Small intestine (tissue), 7 donors: Measurements from ENCODE around the gene TRIM47. TPM values are rescaled to one million over a fixed set of nuclear protein-coding genes. Genes with fewer than 3 reads are reported as not detected.

Source experiments
- DNase-seq, 2 donors: peaks; one replicate each; pipeline versions ENCODE4 v3.0.0 to v3.0.0-alpha.2; 2013
- FAIRE-seq: peaks from 2 replicates; lab custom pipeline; 2012; peaks lifted over from hg19 to GRCh38; lab: Jason Lieb, UNC
- H3K27ac ChIP-seq, 3 donors: one replicate each; pipeline ENCODE4 v1.5.1; 2013; ENCODE audit warnings: low read length in 2 of 3, mild to moderate bottlenecking in 2 of 3, control low read depth in 1 of 3, inconsistent platforms in 1 of 3, low read depth in 1 of 3, moderate library complexity in 1 of 3
- H3K27me3 ChIP-seq, 3 donors: one replicate each; pipeline ENCODE4 v1.6.1; 2013; ENCODE audit warnings: low read length in 3 of 3, inconsistent platforms in 1 of 3; ENCODE audit not compliant: control insufficient read depth in 3 of 3, insufficient read depth in 3 of 3
- H3K36me3 ChIP-seq, 3 donors: one replicate each; pipeline ENCODE4 v1.6.1; 2013; ENCODE audit warnings: low read length in 3 of 3, inconsistent platforms in 1 of 3, low read depth in 1 of 3, mild to moderate bottlenecking in 1 of 3, moderate library complexity in 1 of 3; ENCODE audit not compliant: control insufficient read depth in 3 of 3, insufficient read depth in 2 of 3
- H3K4me1 ChIP-seq, 3 donors: one replicate each; pipeline ENCODE4 v1.6.1; 2013; ENCODE audit warnings: low read length in 2 of 3, inconsistent platforms in 1 of 3, low read depth in 1 of 3, mild to moderate bottlenecking in 1 of 3, moderate library complexity in 1 of 3; ENCODE audit not compliant: control insufficient read depth in 3 of 3, insufficient read depth in 2 of 3
- H3K4me3 ChIP-seq, 3 donors: one replicate each; pipeline ENCODE4 v1.5.1; 2013; ENCODE audit warnings: low read length in 3 of 3, control low read depth in 1 of 3, inconsistent platforms in 1 of 3, low read depth in 1 of 3, mild to moderate bottlenecking in 1 of 3, moderate library complexity in 1 of 3
- H3K9me3 ChIP-seq, 2 donors: one replicate each; pipeline ENCODE4 v1.6.1; 2013; ENCODE audit warnings: low read depth in 1 of 2, low read length in 1 of 2; ENCODE audit not compliant: control insufficient read depth in 2 of 2, insufficient read depth in 1 of 2
- WGBS, 3 donors: extraction: QIAGEN DNeasy Blood & Tissue Kit; methylation state at CpG; one replicate each; pipeline ENCODE4 v1.1.7; 2013; 5-methylcytosine and 5-hydroxymethylcytosine counted together
- polyA plus RNA-seq, 4 donors: library from polyadenylated mRNA; stranded (reverse) in 3 of 4; unstranded in 1 of 4; fragments of 200-250 nt in 3 of 4; fragments of 120-200 nt in 1 of 4; gene quantifications; one replicate each; pipeline versions ENCODE4 v1.2.1 to v1.2.3, GENCODE V29; 2013
- donor health status: healthy with polysubstance abuse.
- donor health status: control.
- donor health status: control.
- donor health status: Bipolar disorder and iron deficiency.
- donor health status: healthy.

TRIM47 gene
- polyA plus RNA-seq, 4 donors, result 4.9 to 63.3 (median 43.8) TPM

DNA sequence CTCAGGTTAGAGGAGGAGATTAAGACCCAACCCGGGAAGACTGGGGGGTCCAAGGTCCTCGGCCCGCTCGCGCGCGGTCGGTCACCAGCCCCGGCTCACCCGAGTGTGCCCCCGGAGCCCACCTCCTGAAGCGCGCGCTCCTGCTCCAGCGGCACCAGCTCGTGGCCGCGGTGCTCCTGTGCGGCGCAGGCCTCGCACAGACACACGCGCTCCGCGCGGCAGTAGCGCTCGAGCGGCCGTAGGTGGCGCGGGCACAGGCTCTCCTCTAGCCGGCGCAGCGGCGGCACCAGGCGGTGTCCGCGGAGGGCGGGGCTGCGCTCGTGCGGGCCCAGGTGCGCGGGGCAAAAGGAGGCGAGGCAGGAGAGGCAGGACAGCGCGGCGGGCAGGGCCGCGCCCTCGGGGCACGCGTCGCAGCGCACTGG lies 618 bp downstream of the TRIM47 start:
- FAIRE-seq, result no peak
- H3K4me3 ChIP-seq, result peak overlapping the region; percentile 63 to 66 (median 65)
- peaks cover 0 to 12% (median 0%) of the 10 kb centered on the region in 3 donors for H3K27me3 ChIP-seq
- peaks cover 0 to 28% (median 0%) of the 10 kb centered on the region in 3 donors for H3K36me3 ChIP-seq
- peak; percentile 79 to 90 for DNase-seq
- 0 to 1% (median 0%) methylated on average over 43 to 56 of the region's 56 CpGs for WGBS, 3 donors
- peaks cover 0 to 27% (median 6%) of the 10 kb centered on the region in 3 donors for H3K4me1 ChIP-seq
- no peaks in the 10 kb centered on the region for H3K9me3 ChIP-seq
- H3K27ac ChIP-seq, result peak overlapping the region; percentile 81 to 94 (median 93)

DNA sequence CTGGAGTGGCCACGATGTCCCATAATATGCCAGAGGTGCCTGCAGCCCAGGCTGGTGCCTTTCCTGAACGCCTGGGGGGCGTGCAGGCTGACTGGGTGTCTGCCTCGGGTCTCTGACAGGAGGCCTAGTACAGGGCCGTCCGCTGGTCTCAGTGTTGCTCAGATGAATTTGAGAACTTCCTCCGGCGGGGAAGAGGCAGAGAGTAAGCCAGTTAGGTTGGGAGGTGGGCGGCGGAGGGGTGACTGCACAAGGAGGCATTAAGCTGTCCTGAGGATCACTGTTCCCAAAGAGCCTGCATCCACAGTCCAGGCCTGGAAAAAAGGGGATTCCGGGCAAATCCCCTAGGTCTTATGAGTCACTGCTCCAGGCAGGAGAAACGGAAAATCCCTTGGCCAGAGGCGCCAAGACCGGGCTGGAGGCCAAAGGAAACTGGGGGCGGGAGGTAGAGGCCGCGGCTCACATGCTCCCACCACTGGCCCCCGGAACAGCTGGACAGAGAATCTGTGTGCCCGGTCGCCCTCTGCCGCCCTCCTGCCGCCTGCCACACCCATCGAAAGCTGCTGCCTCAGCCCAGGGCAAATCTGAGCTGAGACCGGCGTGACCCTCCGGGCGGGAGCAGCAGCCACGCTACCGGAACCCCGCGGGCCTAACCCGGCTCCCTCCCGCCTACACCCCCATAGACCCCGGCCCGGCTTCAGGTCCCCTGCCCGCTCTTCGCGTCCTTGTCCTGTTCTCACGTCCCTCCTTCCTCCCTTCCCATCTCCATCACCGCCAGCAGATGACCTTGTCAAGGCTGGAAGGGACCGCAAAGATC lies 1.2 kb downstream of the TRIM47 start:
- Histone ChIP-seq H3K36me3 (peaks cover 0 to 28% (median 0%) of the 10 kb centered on the region in 3 donors), H3K4me1 (peaks cover 0 to 32% (median 6%) of the 10 kb centered on the region in 3 donors), H3K27me3 (peaks cover 0 to 12% (median 0%) of the 10 kb centered on the region in 3 donors), H3K27ac (peak overlapping the region; percentile 81 to 94 (median 93)), H3K4me3 (peak overlapping the region; percentile 63 to 66 (median 65)), H3K9me3 (no peaks in the 10 kb centered on the region)
- 4 to 15% (median 5%) methylated on average over 37 to 41 of the region's 41 CpGs for WGBS, 3 donors
- FAIRE-seq (no peak), DNase-seq (peak; percentile 46 to 68)

DNA sequence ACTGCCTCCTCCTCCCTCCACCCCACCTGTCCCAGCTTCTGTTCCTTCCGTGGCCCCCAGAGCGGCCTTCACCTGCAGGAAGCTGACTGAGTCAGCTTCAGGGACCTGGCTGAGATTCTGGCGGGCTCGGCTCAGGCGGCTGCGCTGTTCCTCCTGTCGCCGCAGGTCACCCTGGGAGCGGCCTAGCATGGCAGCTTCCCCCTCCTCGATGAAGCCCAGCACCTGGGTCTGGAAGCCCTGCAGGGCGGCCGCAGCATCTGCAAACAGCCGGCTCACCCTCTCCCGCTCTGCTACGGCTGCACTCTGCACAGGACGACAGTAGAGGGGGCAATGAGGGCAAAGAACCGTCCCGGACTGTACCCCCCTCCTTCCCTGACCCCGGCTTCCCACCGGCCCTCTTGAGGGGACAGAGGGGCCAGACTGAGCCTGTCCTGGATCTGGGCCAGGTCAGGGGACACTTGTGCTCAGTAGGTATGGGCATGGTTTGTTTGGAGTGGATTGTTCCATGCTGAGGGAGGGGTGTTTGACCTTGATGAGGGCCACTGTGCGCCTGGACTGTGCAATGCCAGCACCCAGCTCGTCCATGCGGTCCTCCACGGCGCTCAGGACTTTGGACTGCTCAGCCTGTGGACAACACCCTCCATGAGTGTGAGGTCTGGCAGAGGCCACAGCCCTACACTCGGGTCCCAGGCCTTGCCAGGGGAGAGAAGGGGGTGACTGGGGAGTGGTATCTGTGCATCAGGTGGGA lies 2.0 kb downstream of the TRIM47 start:
- Histone ChIP-seq H3K27me3 (peaks cover 0 to 12% (median 0%) of the 10 kb centered on the region in 3 donors), H3K4me3 (peak overlapping the region; percentile 63 to 66 (median 65)), H3K4me1 (peaks cover 0 to 32% (median 6%) of the 10 kb centered on the region in 3 donors), H3K9me3 (no peaks in the 10 kb centered on the region), H3K27ac (peak overlapping the region; percentile 81 to 94 (median 93)), H3K36me3 (peaks cover 0 to 28% (median 0%) of the 10 kb centered on the region in 3 donors)
- FAIRE-seq, result no peak
- peak; percentile 48 to 77 for DNase-seq
- WGBS, 3 donors, result 4 to 12% (median 7%) methylated on average over 26 of the region's 26 CpGs

DNA sequence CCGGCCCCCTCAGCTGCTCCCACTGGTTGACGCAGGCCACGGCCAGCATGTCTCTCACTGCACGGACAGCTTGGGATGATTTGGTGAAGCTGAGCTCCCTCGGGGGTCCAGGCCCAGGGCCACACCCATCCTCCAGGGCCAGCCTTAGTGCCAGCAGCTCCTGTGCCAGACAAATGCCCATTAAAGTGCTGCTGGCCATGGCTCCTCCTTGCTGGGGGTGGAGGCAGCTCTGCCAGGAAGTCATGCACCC lies 2.5 kb downstream of the TRIM47 start:
- no peaks in the 10 kb centered on the region for H3K9me3 ChIP-seq
- peak overlapping the region; percentile 81 to 94 (median 93) for H3K27ac ChIP-seq
- peaks cover 0 to 32% (median 6%) of the 10 kb centered on the region in 3 donors for H3K4me1 ChIP-seq
- H3K36me3 ChIP-seq, result peaks cover 0 to 28% (median 0%) of the 10 kb centered on the region in 3 donors
- H3K4me3 ChIP-seq, result peak overlapping the region; percentile 63 to 66 (median 65)
- H3K27me3 ChIP-seq, result peaks cover 0 to 12% (median 0%) of the 10 kb centered on the region in 3 donors
- DNase-seq (no peak), FAIRE-seq (no peak)
- WGBS, 3 donors, result 35 to 48% (median 47%) methylated on average over 5 of the region's 5 CpGs

DNA sequence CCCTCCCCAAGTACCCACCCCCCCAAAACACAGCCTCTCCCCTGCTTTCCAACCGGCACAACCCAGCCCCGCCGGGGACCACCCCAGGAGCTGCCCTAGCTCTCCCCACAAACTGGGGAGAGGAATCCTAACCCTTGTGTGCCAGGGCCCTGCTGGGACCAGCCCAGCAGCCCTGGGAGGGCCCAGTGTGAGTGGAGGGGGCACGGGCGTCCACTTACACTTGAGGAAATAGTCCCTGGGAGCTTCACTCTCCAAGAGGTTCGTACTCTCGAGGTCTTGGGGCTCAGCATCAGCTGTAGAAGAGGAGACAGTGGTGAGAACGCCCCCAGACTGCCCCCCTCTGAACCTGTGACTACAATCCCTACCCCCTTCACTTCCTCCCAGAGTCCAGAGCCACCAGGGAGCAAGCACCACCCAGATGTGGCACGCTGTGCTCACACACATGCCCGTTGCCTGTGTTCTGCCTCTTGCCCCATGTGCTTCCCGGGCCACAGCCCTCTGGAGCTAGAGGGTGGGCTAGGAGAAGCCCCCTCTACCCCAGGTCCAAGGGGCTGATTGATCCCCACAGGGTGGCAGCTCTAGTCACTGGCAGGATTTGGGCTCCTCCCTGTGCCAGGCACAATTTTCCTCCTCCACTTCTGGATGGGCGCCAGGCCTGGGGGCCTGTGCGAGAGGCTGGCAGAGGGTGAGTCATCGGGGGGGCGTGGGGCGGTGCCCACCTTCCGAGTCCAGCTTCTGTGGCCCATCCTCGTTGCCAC lies 3.0 kb downstream of the TRIM47 start:
- WGBS, 3 donors, result 54 to 63% (median 54%) methylated on average over 10 to 18 of the region's 18 CpGs
- FAIRE-seq, result no peak
- Histone ChIP-seq H3K27ac (peak overlapping the region in 2 of 3 donors; percentile 81 to 94), H3K4me1 (peaks cover 0 to 32% (median 6%) of the 10 kb centered on the region in 3 donors), H3K9me3 (no peaks in the 10 kb centered on the region), H3K36me3 (peaks cover 0 to 28% (median 0%) of the 10 kb centered on the region in 3 donors), H3K27me3 (peaks cover 0 to 12% (median 0%) of the 10 kb centered on the region in 3 donors), H3K4me3 (peak overlapping the region in 1 of 3 donors; percentile 65)
- no peak for DNase-seq

DNA sequence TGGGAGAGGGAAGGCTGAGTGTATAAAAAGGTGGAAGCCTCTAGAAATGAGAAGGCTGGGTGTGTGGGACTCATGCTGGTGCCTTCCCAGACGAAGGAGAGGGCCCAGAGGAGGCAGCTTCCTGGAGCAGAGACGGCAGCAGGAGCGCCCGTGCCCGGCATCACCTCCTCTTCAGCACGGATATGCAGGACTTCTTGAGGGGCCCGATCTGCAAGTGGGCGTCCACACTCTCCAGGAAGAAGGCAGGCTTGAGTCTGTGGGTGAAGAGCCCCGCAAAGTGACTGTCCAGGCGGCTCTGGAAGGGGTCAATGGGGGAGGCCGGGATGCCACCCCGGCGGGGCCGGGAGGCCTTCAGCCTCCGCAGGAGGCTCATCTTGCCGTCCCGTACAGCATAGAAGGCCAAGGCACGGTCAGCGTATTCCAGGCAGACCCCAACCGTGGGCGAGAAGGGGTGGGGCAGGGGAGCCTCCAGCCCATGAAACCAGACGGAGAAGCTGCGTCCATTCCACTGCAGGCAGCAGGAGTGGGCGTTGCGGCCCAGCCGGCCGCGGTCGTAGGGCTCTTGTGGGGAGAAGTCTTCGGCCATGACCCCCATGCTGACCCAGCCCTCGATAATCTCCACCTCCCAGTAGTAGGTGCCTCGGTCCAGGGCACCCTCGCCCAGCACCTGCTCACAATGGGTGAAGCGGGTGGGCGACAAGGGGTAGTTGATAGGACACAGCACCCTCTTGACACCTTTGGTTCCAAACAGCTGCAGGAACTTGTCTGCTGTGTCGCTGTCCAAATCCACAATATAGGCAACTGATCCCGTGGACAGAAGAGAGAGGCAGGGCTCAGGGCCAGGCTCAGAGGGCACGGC lies 3.8 kb downstream of the TRIM47 start:
- peaks cover 0 to 9% (median 0%) of the 10 kb centered on the region in 3 donors for H3K27me3 ChIP-seq
- WGBS, 3 donors, result 91 to 95% (median 92%) methylated on average over 38 of the region's 38 CpGs

DNA sequence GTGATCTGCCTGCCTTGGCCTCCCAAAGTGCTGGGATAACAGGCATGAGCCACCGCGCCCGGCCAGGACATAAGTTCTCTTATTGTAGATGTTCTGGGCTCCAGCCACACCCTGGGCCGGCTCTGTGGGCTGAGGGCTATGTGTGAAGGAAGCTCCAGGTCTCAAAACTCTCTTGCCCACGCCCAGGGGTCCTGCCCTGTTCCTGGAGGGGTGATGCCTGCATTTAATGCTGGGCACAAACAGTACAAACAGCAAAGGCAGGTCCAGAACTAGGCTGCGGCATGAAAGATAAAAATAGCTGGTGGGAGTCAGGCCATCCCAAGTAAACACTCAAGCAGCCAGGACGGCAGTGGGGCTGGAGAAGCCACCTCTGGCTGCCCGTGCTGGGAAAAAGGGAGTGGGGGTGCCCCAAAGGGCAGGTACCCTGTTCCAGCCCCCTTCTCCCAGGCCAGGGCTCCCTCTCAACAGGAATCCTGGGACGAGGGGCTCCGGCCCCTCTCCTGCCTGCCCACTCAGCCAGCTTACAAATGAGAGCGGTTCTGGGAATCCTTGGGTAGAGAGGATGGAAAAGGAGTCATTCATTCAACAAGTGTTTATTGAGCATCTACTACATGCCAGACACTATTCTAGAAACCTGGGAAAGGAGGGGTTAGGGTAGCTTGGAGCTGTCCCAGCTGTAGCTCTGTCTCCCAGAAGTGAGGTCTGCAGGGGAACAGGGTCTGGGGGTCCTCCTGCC lies 4.6 kb downstream of the TRIM47 start:
- peaks cover 0 to 28% (median 0%) of the 10 kb centered on the region in 3 donors for H3K36me3 ChIP-seq
- peak overlapping the region in 1 of 3 donors; percentile 85 for H3K27ac ChIP-seq
- H3K27me3 ChIP-seq, result peaks cover 0 to 2% (median 0%) of the 10 kb centered on the region in 3 donors
- H3K4me1 ChIP-seq, result peaks cover 0 to 38% (median 6%) of the 10 kb centered on the region in 3 donors
- no peak for DNase-seq
- no peak overlapping the region for H3K4me3 ChIP-seq
- FAIRE-seq, result no peak
- WGBS, 3 donors, result 65 to 80% (median 80%) methylated on average over 11 of the region's 11 CpGs
- no peaks in the 10 kb centered on the region for H3K9me3 ChIP-seq

More for the DNA sequence above, 3.8 kb downstream of the TRIM47 start:
- DNase-seq, result no peak
- H3K9me3 ChIP-seq, result no peaks in the 10 kb centered on the region
- H3K4me3 ChIP-seq, result no peak overlapping the region
- peaks cover 0 to 35% (median 6%) of the 10 kb centered on the region in 3 donors for H3K4me1 ChIP-seq
- FAIRE-seq, result no peak
- peaks cover 0 to 28% (median 0%) of the 10 kb centered on the region in 3 donors for H3K36me3 ChIP-seq
- H3K27ac ChIP-seq, result peak overlapping the region in 1 of 3 donors; percentile 85
